ENCODE results near the gene SELENBP1.

DNA sequence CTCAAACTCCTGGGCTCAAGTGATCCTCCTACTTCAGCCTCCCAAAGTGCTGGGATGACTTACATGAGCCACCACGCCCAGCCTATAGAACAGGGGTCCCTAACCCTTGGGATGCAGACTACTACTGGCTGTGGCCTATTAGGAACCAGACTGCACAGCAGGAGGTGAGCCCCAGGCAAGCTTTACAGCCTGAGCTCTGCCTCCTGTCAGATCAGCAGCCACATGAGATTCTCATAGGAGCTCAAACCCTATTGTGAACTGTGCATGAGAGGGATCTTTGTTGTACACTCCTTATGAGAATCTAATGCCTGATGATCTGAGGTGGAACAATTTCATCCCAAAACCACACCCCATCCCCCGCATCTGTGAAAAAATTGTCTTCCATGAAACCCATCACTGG, 13.5 kb upstream of the SELENBP1 start:
- TF ChIP-seq, protein P1, sequence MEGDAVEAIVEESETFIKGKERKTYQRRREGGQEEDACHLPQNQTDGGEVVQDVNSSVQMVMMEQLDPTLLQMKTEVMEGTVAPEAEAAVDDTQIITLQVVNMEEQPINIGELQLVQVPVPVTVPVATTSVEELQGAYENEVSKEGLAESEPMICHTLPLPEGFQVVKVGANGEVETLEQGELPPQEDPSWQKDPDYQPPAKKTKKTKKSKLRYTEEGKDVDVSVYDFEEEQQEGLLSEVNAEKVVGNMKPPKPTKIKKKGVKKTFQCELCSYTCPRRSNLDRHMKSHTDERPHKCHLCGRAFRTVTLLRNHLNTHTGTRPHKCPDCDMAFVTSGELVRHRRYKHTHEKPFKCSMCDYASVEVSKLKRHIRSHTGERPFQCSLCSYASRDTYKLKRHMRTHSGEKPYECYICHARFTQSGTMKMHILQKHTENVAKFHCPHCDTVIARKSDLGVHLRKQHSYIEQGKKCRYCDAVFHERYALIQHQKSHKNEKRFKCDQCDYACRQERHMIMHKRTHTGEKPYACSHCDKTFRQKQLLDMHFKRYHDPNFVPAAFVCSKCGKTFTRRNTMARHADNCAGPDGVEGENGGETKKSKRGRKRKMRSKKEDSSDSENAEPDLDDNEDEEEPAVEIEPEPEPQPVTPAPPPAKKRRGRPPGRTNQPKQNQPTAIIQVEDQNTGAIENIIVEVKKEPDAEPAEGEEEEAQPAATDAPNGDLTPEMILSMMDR (IDR thresholded peaks at IDR 0.05), result no peak
- no peak for TF ChIP-seq EP300 (IDR thresholded peaks at IDR 0.05)

Measured in ovary (tissue), 3 donors.